HepG2 (cell line): ENCODE measurements around the gene ADORA3. TPM values are rescaled to one million over a fixed set of nuclear protein-coding genes. Genes with fewer than 3 reads are reported as not detected.

Experiments used
- ATAC-seq: fragments of 200-7000 bp; cut with Tn5 transposase; 3 replicates; pipeline ENCODE4 v1.9.1; 2020; ENCODE audit warnings: mild to moderate bottlenecking, moderate library complexity
- BruUV-seq: library from RNA; stranded (reverse); fragments of 400-500 nt; replicated peaks from 2 replicates; lab custom pipeline; 2021; lab: Mats Ljungman, UMichigan
- CTCF ChIA-PET: fragments of 300-600 bp; formaldehyde crosslinking; extraction: SDS; loops from one replicate; lab custom pipeline; 2021; ENCODE audit warnings: low total read pairs, inconsistent platforms, low intra/inter-chr PET ratio; lab: Yijun Ruan, JAX
- POLR2A ChIA-PET: fragments of 350-600 bp; sonication (Branson Sonifier 250); formaldehyde crosslinking; loops from one replicate; lab custom pipeline; 2020; ENCODE audit warnings: antibody characterized with exemption, inconsistent platforms; lab: Yijun Ruan, JAX
- DNase-seq: peaks from one replicate; pipeline ENCODE4 v3.0.0-alpha.2; 2015; ENCODE audit warnings: low spot score
- FAIRE-seq: peaks from 3 replicates; lab custom pipeline; 2011; peaks lifted over from hg19 to GRCh38; lab: Jason Lieb, UNC
- H2AFZ ChIP-seq: one replicate; pipeline ENCODE4 v1.6.1; 2011; ENCODE audit warnings: low read length, inconsistent platforms
- H3K27ac ChIP-seq: fragments of 300-600 bp; 3 replicates; pipeline ENCODE4 v1.8.0; 2011; ENCODE audit warnings: mixed run types, mild to moderate bottlenecking, mixed read lengths, low read length, inconsistent platforms; ENCODE audit not compliant: insufficient read depth; ENCODE audit errors: extremely low read length
- H3K27me3 ChIP-seq, 2 experiments: fragments of 200-600 bp in 1 of 2; 2 replicates in 1 of 2; 3 replicates in 1 of 2; pipeline versions ENCODE4 v1.6.0 to v1.8.0; 2011; ENCODE audit warnings: low read length in 2 of 2, mild to moderate bottlenecking in 2 of 2, moderate library complexity in 2 of 2, inconsistent platforms in 1 of 2; ENCODE audit not compliant: insufficient read depth in 2 of 2, control insufficient read depth in 1 of 2
- H3K36me3 ChIP-seq, 2 experiments: fragments of 200-600 bp in 1 of 2; replicated peaks in 1 of 2; 2 replicates in 1 of 2; 3 replicates in 1 of 2; pipeline versions ENCODE4 v1.5.1 to v1.8.0; 2011; ENCODE audit warnings: low read length in 2 of 2, inconsistent platforms in 1 of 2; ENCODE audit not compliant: insufficient read depth in 2 of 2, control insufficient read depth in 1 of 2
- H3K4me1 ChIP-seq: 2 replicates; pipeline ENCODE4 v1.5.1; 2012; ENCODE audit warnings: low read length, inconsistent platforms; ENCODE audit not compliant: insufficient read depth
- H3K4me2 ChIP-seq: 2 replicates; pipeline ENCODE4 v1.6.0; 2011; ENCODE audit warnings: low read depth, low read length, inconsistent platforms
- H3K4me3 ChIP-seq, 3 experiments: fragments of 200-600 bp in 1 of 3; sonication (generic), shearing (Covaris generic) in 1 of 3; replicated peaks in 1 of 3; 2 replicates each; pipeline ENCODE4 v1.5.1; 2011 to 2016; ENCODE audit warnings: low read length in 3 of 3, inconsistent platforms in 2 of 3, low read depth in 2 of 3, mild to moderate bottlenecking in 2 of 3, control low read depth in 1 of 3, mixed read lengths in 1 of 3; ENCODE audit not compliant: insufficient read depth in 1 of 3
- H3K79me2 ChIP-seq: one replicate; pipeline ENCODE4 v1.6.1; 2011; ENCODE audit warnings: low read length, inconsistent platforms; ENCODE audit not compliant: insufficient read depth
- H3K9ac ChIP-seq: 2 replicates; pipeline ENCODE4 v1.6.0; 2011; ENCODE audit warnings: mild to moderate bottlenecking, low read depth, low read length, inconsistent platforms; ENCODE audit not compliant: insufficient read depth
- H3K9me3 ChIP-seq: 2 replicates; pipeline ENCODE4 v1.5.1; 2012; ENCODE audit warnings: mild to moderate bottlenecking, low read length
- H4K20me1 ChIP-seq: 2 replicates; pipeline ENCODE4 v1.6.0; 2011; ENCODE audit warnings: inconsistent platforms, mild to moderate bottlenecking, low read length, moderate library complexity; ENCODE audit not compliant: insufficient read depth
- ADNP ChIP-seq: sonication (generic); formaldehyde crosslinking; IDR thresholded peaks from 2 replicates; pipeline ENCODE4 v1.4.0; 2020; ENCODE audit warnings: missing genetic modification reagents
- FOXA1 ChIP-seq, 2 experiments: fragments of 450-650 bp in 1 of 2; sonication (generic) in 1 of 2; formaldehyde crosslinking in 1 of 2; IDR thresholded peaks; 2 replicates each; pipeline versions ENCODE4 v1.4.0 to v1.6.1; 2016 to 2020; ENCODE audit warnings: missing genetic modification reagents in 1 of 2
- GABPB1 ChIP-seq: IDR thresholded peaks from 2 replicates; pipeline ENCODE4 v1.6.1; 2016; ENCODE audit warnings: mild to moderate bottlenecking, missing genetic modification reagents, moderate library complexity, missing compliant biosample characterization
- HNRNPUL1 ChIP-seq: fragments of 200-400 bp; formaldehyde crosslinking; IDR thresholded peaks from 2 replicates; pipeline ENCODE4 v1.6.1; 2017; ENCODE audit warnings: low read depth, mild to moderate bottlenecking, low read length, moderate library complexity
- LRRFIP1 ChIP-seq: sonication (generic); formaldehyde crosslinking; conservative IDR thresholded peaks from 2 replicates; pipeline ENCODE4 v1.4.0; 2020; ENCODE audit warnings: missing genetic modification reagents
- MEF2D ChIP-seq: sonication (generic); formaldehyde crosslinking; IDR thresholded peaks from 2 replicates; pipeline ENCODE4 v1.5.1; 2020; ENCODE audit warnings: mild to moderate bottlenecking, missing genetic modification reagents
- MZF1 ChIP-seq: sonication (generic); formaldehyde crosslinking; IDR thresholded peaks from 2 replicates; pipeline ENCODE4 v1.8.1; 2023; ENCODE audit warnings: mild to moderate bottlenecking, missing genetic modification reagents, borderline replicate concordance
- NFE2L1 ChIP-seq: sonication (generic); formaldehyde crosslinking; IDR thresholded peaks from 2 replicates; pipeline ENCODE4 v1.4.0; 2020; ENCODE audit warnings: missing genetic modification reagents, mild to moderate bottlenecking, borderline replicate concordance
- NFKBIZ ChIP-seq: IDR thresholded peaks from 2 replicates; pipeline ENCODE4 v1.6.1; 2018; ENCODE audit warnings: missing genetic modification reagents, missing compliant biosample characterization
- SMAD1 ChIP-seq: sonication (generic); formaldehyde crosslinking; IDR thresholded peaks from 2 replicates; pipeline ENCODE4 v1.4.0; 2020; ENCODE audit warnings: missing genetic modification reagents, low read depth, mild to moderate bottlenecking, borderline replicate concordance
- SMARCC2 ChIP-seq: fragments of 450-650 bp; IDR thresholded peaks from 2 replicates; pipeline ENCODE4 v1.6.1; 2017; ENCODE audit warnings: antibody characterized with exemption, mild to moderate bottlenecking
- YY1 ChIP-seq: IDR thresholded peaks from 2 replicates; pipeline ENCODE4 v1.6.1; 2011; ENCODE audit warnings: low read length, low read depth, moderate library complexity, mild to moderate bottlenecking; ENCODE audit not compliant: insufficient read depth, insufficient replicate concordance
- ZFYVE20 ChIP-seq: sonication (generic); formaldehyde crosslinking; IDR thresholded peaks from 2 replicates; pipeline ENCODE4 v1.8.0; 2023; ENCODE audit warnings: low read depth, mild to moderate bottlenecking, moderate library complexity, missing genetic modification reagents, borderline replicate concordance
- ZNF232 ChIP-seq: sonication (generic); formaldehyde crosslinking; IDR thresholded peaks from 2 replicates; pipeline ENCODE4 v1.4.0; 2020; ENCODE audit warnings: missing genetic modification reagents, borderline replicate concordance
- ZNF577 ChIP-seq: sonication (generic); formaldehyde crosslinking; IDR thresholded peaks from 2 replicates; pipeline ENCODE4 v1.4.0; 2020; ENCODE audit warnings: mild to moderate bottlenecking, low read depth, missing genetic modification reagents, borderline replicate concordance
- WGBS: methylation state at CpG from one replicate; pipeline ENCODE4 v1.1.6; 2017; ENCODE audit warnings: low lambda C conversion rate; 5-methylcytosine and 5-hydroxymethylcytosine counted together
- in situ Hi-C: cut with HindIII; loops from 2 replicates; pipeline ENCODE4 v1.10.0; 2017; ENCODE audit warnings: low pct_unique_long_range_greater_than_20kb; ENCODE audit not compliant: extremely low pct_ligation_motif_present
- intact Hi-C: fragments of 100-400 bp; cut with micrococcal nuclease; formaldehyde crosslinking; loops from one replicate; pipeline ENCODE4 v1.10.0; 2022; ENCODE audit not compliant: unreplicated experiment
- polyA plus RNA-seq, 8 experiments: library from polyadenylated mRNA; depleted of rRNA in 3 of 8; stranded (reverse) in 7 of 8; unstranded in 1 of 8; fragments of >200 nt; fragmentation: Illumina TruSeq in 4 of 8; extraction: Trizol in 4 of 8; gene quantifications; 2 replicates each; pipeline versions ENCODE4 v1.2.1 to v1.2.3, GENCODE V29; 2011 to 2016; ENCODE audit warnings: low read depth in 4 of 8, missing spikeins in 1 of 8, mixed read lengths in 1 of 8; ENCODE audit not compliant: insufficient read depth in 1 of 8
- total RNA-seq, 5 experiments: library from RNA; depleted of rRNA; stranded (reverse); fragments of >200 nt; fragmentation: Illumina TruSeq; extraction: Trizol; gene quantifications; 2 replicates each; pipeline ENCODE4 v1.2.3, GENCODE V29; 2016; ENCODE audit warnings: low read depth in 1 of 5

The ADORA3 gene
- total and polyA plus RNA-seq, 2 of the 13 experiments (the other 11 are each of a cell fraction or from before 2014, with no cell fraction given) = not detected

- no peak for TF ChIP-seq MZF1
Observed at GRCh38 chr1:111454859-111455641, 48.4 kb downstream of the ADORA3 start (continued).

- intact Hi-C loops = no loop called here
- no peak for FAIRE-seq
- Histone ChIP-seq H3K4me1 (peaks cover 21% of the 10 kb centered on the region), H3K27me3 (no peaks in the 10 kb centered on the region; a peak in 1 of 5 replicates), H3K79me2 (peaks cover 30% of the 10 kb centered on the region), H3K9ac (no peak overlapping the region), H3K27ac (no peak overlapping the region), H3K4me3 (no peak overlapping the region), H3K36me3 (peaks cover 3 to 48% of the 10 kb centered on the region in 2 experiments), H4K20me1 (no peaks in the 10 kb centered on the region), H2AFZ (no peak overlapping the region), H3K4me2 (no peak overlapping the region), H3K9me3 (no peaks in the 10 kb centered on the region)
- WGBS = 93% methylated on average over 3 of the region's 3 CpGs
- DNase-seq = no peak
- CTCF ChIA-PET = no interaction called here
- POLR2A ChIA-PET = no interaction called here
- TF ChIP-seq YY1 (no peak), ADNP (CRISPR knock-in tag) (no peak), SMAD1 (CRISPR knock-in tag) (no peak), MEF2D (CRISPR knock-in tag) (no peak)
- in situ Hi-C loops = no loop called here
- no peak for ATAC-seq
- no TSS peak for BruUV-seq
Observed at GRCh38 chr1:111453706-111454105, 49.7 kb downstream of the ADORA3 start.

GRCh38 chr1:111452581-111452980 lies 50.9 kb downstream of the ADORA3 start:
- in situ Hi-C loops (no loop called here), intact Hi-C loops (no loop called here)
- 90% methylated on average over 3 of the region's 3 CpGs for WGBS
- FAIRE-seq (no peak), ATAC-seq (no peak), DNase-seq (no peak)
- H3K4me1 ChIP-seq = peaks cover 23% of the 10 kb centered on the region
- H3K4me3 ChIP-seq = no peak overlapping the region
- H3K4me2 ChIP-seq = no peak overlapping the region
- no peaks in the 10 kb centered on the region; a peak in 1 of 5 replicates for H3K27me3 ChIP-seq
- BruUV-seq = no TSS peak
- H4K20me1 ChIP-seq = no peaks in the 10 kb centered on the region
- peaks cover 41% of the 10 kb centered on the region for H3K79me2 ChIP-seq
- no peak overlapping the region for H3K9ac ChIP-seq
- CTCF ChIA-PET = no interaction called here
- H3K36me3 ChIP-seq = peaks cover 3 to 37% of the 10 kb centered on the region in 2 experiments
- no peak overlapping the region for H3K27ac ChIP-seq
- no peak overlapping the region for H2AFZ ChIP-seq
- POLR2A ChIA-PET = no interaction called here
- H3K9me3 ChIP-seq = no peaks in the 10 kb centered on the region
- TF ChIP-seq HNRNPUL1 (no peak), SMARCC2 (no peak), LRRFIP1 (CRISPR knock-in tag) (no peak), ZFYVE20 (CRISPR knock-in tag) (no peak), ZNF577 (CRISPR knock-in tag) (no peak), NFKBIZ (CRISPR knock-in tag) (no peak), GABPB1 (CRISPR knock-in tag) (no peak), ZNF232 (CRISPR knock-in tag) (no peak), FOXA1 (IDR thresholded peaks at IDR 0.05) (no peak), FOXA1 (CRISPR knock-in tag; IDR thresholded peaks at IDR 0.05) (no peak), NFE2L1 (CRISPR knock-in tag) (no peak)
